K562 (cell line): Measurements from ENCODE around the gene VAC14.

Experiments used
- CREBBP ChIP-seq: IDR thresholded peaks from one replicate; pipeline ENCODE4 v1.6.1; 2012; ENCODE audit warnings: low read depth, mild to moderate bottlenecking, control low read depth, inconsistent platforms, low read length
- EZH2 ChIP-seq: IDR thresholded peaks from 2 replicates; pipeline ENCODE4 v1.6.1; 2012; ENCODE audit warnings: low read depth, mild to moderate bottlenecking, inconsistent platforms, low read length, borderline replicate concordance
- FUS ChIP-seq: fragments of 200-400 bp; formaldehyde crosslinking; optimal IDR thresholded peaks from 2 replicates; pipeline ENCODE3; 2017; ENCODE audit warnings: low read depth, low read length
- KDM5B ChIP-seq: fragments of 200-600 bp; sonication (generic); IDR thresholded peaks from 2 replicates; pipeline ENCODE4 v1.6.1; 2012; ENCODE audit warnings: low read depth, mild to moderate bottlenecking, moderate library complexity, low read length, control low read depth, inconsistent platforms; ENCODE audit not compliant: insufficient replicate concordance
- MTA1 ChIP-seq: fragments of 450-650 bp; IDR thresholded peaks from 2 replicates; pipeline ENCODE4 v1.6.1; 2017; ENCODE audit warnings: borderline replicate concordance
- NUFIP1 ChIP-seq: fragments of 450-650 bp; IDR thresholded peaks from 2 replicates; pipeline ENCODE4 v1.6.1; 2018; ENCODE audit not compliant: partially characterized antibody
- POLR2G ChIP-seq: fragments of 200-400 bp; formaldehyde crosslinking; IDR thresholded peaks from 2 replicates; pipeline ENCODE4 v1.6.1; 2017; ENCODE audit warnings: low read depth, mild to moderate bottlenecking, antibody characterized with exemption, low read length, moderate library complexity
- SRF ChIP-seq, 2 experiments: fragments of 250-450, 450-650 bp in 1 of 2; sonication (Bioruptor Pico) in 1 of 2; sonication (generic) in 1 of 2; formaldehyde crosslinking; IDR thresholded peaks; 2 replicates each; pipeline versions ENCODE4 v1.5.0 to v1.5.1; 2020 to 2022; ENCODE audit warnings: mild to moderate bottlenecking in 1 of 2, missing genetic modification reagents in 1 of 2
- ZNF347 ChIP-seq: fragments of 450-650 bp; formaldehyde crosslinking; IDR thresholded peaks from 2 replicates; pipeline ENCODE4 v1.4.0; 2020; ENCODE audit warnings: low read depth, mild to moderate bottlenecking, moderate library complexity

- no peak for TF ChIP-seq ZNF347 (CRISPR knock-in tag)
- no peak for TF ChIP-seq SRF (CRISPR knock-in tag; IDR thresholded peaks at IDR 0.05)
- TF ChIP-seq KDM5B: no peak
- no peak for TF ChIP-seq NUFIP1
- no peak for TF ChIP-seq FUS
- no peak for TF ChIP-seq CREBBP
- TF ChIP-seq POLR2G: no peak
- no peak for TF ChIP-seq EZH2
- TF ChIP-seq MTA1: no peak
These were observed 18.7 kb downstream of the VAC14 start for GRCh38 chr16:70782237-70782636.
